IPS DF 4.7 (cell line): ENCODE measurements around the gene TANC1.
"Not testable (repeated sequence)": the region's sequence is repeated elsewhere in the genome, so short reads cannot be mapped to it uniquely, and the experiment has no call there.

Experiments
- DNase-seq: peaks from one replicate; pipeline ENCODE4 v3.0.0-alpha.2; 2013; ENCODE audit warnings: low spot score; ENCODE audit errors: extremely low read depth

The TANC1 gene

DNA sequence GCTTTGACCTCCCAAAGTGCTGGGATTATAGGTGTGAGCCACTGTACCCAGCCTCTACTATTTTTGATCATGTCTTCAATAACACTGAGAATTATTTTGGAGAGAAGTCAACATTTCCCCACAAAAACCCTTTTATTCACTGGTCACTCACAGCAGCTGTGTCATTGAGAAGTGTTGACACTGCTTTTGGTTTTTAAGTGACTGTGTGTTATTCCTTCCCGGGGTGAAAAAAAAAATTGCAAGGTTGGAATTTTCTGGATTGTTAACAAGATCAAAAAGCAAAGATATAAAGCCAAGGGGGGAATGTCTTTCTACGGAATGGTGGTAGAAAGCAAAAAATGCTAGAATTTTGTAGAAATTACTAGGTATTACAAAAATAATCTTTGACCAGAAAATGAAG is 61.5 kb downstream of the TANC1 start:
- no peak for DNase-seq

DNA sequence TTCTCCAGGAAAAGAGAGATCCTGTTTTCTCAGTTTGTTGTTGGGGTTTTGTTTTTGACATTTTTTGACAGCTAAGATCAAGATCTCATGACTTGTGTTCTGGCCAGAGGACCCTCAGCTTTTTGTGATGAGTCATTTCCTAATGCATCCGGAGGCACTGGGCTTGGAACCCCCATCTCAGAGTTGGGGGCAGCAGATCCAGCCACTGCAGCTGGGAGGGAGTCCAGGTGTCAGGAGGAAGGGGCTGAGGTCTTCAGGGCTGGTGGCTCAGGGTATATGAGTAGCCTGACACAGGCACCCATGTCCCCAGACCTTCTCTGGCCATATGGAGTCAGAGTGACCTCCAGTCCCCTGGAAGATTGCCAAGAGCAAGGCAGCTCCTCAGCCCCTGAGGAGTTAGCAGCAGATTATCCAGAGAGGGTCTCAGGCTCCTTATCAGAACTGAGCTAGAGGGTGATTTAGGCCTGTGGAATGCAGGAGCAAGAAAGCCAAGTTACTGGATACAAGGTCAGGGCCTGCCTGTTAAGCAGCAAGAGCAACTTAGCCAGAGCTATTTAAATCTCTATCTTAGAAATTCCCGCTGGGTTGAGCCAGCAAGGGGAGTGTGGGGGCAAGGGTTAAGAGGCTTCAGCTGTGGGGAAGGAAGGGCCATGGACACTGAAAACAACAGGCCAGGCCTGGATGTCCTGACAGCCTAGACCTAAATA is 62.4 kb downstream of the TANC1 start:
- no peak for DNase-seq

DNA sequence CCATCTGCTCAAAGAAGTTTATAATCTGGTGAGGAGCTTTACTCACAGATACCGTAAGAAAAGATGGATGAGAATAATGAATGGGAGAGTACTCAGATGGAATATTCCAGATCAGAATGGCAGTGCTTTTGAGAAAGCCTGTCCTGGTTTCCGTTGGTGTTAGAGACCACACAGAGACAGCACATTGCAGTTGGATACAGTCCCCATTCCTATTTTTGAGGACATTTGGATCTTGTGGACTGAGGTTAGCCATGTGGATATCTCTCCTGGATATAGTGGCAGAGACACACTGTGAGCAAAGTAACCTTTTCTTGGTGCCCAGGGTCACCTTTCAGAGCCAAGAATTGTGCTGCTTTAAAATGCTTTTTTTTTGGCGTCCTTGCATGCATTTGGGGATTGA is 63.7 kb downstream of the TANC1 start:
- no peak for DNase-seq

DNA sequence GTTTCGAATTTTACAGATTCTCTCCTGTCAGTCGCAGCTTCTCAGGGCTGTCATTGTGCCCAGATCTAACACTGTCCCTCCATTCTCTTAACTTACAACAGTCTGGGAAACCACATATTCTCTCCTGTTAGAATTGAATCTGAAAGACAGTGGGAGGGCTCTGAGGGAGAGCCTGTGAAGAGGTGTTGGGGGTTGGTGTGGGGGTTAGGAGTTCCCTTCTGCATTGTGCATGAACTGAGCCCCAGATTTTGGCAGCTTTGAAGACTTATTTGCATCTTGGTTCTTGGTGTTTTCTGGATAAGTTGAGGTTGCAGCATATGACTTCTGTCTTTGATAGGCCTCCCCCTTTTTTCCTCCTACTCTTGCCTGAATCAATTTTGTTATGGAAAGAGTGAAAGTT is 64.1 kb downstream of the TANC1 start:
- no peak for DNase-seq

DNA sequence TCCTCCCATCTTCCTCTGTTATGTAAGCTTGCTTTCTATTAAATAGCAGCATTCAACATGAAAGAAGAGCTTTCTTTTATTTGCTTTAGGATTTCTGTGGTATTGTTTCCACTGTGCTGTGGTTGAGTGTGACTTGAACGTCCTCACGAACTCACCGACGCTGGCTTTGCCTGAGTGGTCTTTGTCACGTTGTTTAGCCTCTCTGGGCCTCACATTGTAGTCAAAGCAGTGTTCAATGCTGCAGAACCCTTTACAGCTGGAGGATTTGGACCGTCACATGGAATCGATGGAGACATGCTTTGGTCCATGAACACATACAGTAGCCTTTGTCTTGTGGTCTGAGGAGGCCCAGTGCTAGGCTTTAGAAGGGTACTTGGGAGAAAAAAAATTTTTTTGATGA is 66.3 kb downstream of the TANC1 start:
- no peak for DNase-seq

DNA sequence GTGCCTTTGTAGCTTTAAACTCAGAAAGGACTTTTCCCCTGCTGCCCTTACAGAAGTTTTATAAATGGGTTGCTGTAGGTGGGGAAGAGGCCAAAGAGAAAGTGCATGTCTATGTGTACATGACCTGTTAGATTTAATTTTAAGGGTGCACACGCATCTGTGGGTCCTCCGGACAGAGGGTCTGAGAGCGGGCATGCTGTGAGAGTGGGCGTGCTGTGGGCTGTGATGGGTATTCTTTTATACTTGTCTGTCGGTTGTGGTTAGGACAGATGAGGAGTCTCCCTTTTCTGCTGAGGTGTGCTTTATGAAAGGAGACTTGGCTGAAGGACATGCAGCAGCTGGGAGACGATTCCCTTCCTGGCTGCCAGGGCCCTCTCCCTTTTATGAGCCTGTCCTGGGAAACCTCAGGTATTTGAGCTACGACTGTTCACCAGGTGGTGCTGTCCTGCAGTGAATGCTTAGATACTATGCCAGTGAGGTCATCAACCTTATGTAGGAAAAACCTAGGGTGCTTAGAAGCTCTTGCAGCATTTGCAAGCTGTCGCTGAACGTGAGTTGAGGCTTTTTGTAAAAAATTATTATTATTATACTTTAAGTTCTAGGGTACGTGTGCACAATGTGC is 67.5 kb downstream of the TANC1 start:
- DNase-seq = peak; percentile 68

DNA sequence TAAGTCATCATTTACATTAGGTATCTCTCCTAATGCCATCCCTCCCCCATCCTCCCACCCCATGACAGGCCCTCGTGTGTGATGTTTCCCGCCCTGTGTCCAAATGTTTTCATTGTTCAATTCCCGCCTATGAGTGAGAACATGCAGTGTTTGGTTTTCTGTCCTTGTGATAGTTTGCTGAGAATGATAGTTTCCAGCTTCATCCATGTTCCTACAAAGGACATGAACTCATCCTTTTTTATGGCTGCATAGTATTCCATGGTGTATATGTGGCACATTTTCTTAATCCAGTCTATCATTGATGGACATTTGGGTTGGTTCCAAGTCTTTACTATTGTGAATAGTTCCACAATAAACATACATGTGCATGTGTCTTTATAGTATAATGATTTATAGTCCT is 68.0 kb downstream of the TANC1 start:
- not testable (repeated sequence) for DNase-seq

DNA sequence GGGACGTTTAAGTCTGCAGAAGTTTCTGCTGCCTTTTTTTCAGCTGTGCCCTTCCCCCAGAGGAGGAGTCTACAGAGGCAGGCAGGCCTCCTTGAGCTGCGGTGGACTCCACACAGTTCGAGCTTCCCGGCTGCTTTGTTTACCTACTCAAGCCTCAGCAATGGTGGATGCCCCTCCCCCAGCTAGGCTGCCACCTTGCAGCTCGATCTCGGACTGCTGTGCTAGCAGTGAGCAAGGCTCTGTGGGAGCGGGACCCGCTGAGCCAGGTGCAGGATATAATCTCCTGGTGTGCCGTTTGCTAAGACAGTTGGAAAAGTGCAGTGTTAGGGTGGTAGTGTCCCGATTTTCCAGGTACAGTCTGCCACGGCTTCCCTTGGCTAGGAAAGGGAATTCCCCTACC is 72.9 kb downstream of the TANC1 start:
- not testable (repeated sequence) for DNase-seq

DNA sequence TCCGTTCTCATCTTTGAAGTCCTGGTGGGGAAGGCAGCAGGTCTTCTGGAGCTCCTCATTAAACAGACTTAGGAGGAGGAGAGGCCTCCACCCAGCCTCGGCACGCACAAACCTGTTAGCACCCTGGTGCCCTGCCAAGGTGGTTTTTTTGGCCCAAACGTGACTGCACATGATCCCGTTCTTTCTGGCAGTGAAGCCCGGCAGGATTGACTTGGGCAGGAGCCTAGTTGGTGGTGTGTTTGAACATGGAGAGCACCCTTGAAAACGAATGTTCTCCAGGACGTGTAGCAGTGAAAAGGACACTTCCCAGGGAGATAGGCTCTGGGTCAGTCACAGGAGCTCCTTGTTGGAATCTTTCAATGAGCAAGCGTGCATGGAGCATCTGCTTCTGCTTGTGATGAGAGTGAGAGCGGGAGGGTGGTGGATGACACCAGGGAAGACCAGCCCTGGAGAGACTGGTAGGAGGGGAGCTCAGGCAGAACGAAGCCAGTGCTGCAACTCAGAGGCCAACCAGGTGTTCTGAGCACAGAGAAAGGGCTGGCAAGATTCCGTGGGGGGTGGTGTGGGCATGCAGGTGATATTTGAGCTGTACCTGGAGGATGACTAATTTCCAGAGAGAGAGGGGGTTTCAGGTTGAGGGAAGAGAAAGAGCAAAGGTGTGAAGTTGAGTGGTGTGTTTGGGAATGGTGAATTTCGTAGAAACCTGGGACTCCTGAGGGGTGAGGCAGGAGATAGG is 73.8 kb downstream of the TANC1 start:
- DNase-seq = no peak

DNA sequence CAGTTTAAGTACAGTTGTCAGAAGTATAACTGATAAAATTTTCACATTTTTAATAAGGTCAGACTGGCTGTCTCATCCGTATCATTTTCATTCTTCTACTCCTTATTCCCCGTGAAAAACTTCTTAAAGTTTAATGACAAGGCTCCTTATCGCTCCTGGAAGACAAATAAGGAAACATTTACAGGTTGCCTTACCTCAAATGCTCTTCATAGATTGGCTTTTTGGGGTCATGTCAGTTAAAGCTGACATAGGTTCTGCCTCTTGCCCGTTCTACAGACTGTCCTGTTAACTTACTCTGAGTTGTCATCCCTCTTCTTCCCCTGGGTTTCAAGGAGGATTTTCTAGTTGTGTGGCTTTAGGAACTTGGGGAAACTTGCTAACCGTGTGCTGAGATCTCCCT is 75.3 kb downstream of the TANC1 start:
- DNase-seq = no peak

DNA sequence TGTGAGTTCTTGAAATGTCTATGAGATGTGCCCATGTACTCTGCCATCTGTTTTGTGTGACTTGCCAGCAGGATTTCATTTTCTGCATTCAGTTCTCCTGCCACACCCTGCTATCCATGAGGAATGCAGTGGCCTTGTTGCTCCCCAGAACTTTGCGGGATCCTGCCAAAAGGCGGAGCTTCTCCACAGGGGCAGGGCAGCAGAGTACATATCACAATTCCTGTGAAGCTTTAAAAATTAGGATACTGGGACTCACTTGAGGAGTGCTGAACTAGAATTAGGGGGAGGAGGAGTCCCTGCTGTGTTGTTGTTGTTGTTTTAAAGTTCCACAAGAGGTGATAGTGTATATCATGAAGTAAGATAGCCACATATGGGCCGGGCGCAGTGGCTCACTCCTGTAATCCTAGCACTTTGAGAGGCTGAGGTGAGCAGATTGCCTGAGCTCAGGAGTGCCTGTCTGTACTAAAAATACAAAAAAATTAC is 76.4 kb downstream of the TANC1 start:
- DNase-seq = no peak

DNA sequence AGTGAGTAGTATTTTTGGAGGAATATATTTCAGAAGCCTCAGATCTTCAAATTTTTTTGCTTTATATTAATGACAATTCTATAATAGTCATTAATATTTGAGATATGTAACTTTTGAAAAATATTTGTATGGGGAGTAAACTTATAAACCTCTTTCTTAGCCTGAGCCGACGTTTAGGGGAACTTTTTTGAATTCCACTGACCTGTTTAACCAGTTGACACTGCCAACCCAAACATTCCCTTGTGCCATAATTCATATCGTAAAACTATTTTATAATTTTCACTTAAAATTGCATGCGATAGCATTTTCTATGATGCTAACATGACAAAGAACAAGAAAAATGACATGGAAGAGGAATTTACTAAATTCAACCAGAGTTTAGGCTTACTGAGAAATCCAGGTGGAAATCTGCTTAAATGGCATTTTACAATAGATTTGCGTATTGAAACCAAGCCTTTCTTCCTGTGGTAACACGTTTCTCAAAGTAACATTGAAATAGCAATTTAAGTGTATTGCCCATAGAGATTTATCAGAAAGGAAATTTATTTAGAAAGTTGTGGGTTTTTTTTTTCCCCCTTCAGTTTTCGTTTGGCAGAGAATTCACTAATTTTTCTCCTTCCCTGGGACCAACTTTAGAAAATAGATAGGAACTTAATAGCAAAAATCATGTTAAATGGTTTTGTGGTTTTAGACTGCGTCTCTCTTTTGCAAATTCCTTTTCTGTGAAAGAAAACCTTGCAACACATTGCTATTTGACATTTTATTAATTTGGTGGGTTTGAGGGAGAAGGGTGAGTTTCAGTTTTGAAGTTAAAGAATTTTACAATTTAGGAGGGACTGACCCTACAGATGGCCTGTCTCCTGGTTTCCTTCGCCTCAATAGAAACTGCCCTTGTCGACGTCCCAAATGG is 77.4 kb downstream of the TANC1 start:
- DNase-seq = no peak

DNA sequence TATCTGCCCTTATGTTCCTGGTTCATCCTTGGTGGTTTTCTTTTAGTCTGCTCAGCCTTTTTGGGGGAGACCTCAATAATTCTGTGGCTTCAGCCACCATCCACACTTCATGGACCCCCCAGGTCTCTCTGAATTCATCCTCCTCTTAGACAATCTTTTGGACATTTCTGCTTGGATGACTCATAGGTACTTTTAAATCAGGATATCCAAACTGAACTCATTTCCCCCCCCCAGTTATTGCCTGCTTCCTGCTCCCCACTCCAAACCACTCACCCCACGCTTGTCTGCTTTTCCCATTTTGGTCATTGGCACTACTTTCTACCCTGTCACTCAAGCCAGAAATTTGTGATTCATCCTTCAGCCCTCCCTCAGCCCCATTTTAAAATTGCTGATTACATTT is 78.5 kb downstream of the TANC1 start:
- DNase-seq = no peak

DNA sequence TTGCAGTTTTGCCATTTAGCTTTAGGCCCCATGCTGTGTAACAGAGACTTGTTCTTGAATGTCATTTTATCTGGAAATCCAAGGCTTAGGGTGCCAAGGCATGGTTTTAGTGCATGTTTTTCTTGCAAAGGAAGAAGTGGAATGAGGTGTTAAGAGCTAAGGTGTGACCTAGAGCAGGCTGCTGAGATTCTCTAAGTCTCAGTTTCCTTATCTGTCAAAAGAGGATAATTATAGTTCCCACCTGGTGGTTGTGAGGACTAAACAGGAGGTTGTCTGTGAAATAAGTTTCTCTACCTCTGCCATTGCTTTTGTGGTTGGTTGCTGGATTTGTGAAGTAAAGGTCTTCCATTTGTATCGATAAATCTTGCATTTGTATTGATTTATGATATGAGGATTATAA is 82.0 kb downstream of the TANC1 start:
- no peak for DNase-seq

DNA sequence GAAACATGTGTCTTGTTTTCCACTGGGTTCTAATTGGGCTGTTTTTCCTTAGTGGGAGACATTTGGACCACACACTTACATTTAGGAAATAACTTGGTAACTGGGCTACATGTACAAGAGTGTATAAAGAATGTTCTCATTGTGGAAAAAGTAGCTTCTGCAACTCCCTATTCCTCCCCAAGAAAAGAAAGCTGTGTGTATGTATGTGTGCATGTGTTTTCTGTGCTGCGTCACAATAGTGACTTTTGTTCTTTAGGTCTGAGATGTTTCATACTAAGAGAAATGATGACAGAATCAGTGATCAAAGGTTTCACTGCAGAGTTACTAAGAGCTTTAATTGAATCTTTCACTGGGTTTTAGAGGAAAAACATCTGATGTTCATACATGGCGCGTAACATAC is 82.7 kb downstream of the TANC1 start:
- no peak for DNase-seq

DNA sequence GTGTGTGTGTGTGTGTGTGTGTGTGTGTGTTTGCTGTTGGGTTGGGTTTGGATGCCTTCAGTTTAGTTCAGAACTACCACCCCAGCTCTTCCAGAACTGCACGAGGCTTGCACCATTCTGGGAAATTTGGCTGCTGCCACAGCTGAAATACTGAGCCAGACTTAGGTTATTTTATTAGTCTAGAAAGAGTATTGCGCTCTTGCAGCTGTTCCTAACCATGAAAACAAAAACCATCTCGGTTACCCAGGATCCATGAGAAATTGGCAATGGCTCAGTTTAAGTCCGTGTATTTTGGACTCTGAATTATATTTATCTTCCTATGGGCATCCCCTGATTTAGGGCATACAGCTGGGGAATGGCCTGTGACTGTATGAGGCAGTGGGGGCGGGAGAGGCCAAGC is 83.2 kb downstream of the TANC1 start:
- no peak for DNase-seq

DNA sequence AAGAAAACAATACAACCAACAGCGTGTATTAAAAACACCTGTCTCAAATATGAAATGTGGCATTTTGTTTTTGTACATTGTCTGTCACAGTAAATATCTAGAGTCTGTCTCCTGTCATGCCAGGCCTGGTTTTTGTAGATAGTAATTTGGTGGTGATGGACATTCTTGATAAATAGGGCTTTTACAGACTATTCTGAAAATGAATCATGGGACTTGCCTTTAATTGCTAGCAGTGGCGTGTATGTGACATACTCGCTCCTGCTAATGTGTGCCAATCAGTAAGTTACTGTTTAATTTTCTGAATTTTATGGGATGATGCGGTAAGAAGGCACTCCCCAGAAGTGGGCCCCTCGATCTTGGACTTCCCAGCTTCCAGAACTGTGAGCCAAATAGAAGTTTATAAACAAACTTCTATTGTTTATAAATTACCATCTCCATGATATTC is 83.7 kb downstream of the TANC1 start:
- DNase-seq = no peak

DNA sequence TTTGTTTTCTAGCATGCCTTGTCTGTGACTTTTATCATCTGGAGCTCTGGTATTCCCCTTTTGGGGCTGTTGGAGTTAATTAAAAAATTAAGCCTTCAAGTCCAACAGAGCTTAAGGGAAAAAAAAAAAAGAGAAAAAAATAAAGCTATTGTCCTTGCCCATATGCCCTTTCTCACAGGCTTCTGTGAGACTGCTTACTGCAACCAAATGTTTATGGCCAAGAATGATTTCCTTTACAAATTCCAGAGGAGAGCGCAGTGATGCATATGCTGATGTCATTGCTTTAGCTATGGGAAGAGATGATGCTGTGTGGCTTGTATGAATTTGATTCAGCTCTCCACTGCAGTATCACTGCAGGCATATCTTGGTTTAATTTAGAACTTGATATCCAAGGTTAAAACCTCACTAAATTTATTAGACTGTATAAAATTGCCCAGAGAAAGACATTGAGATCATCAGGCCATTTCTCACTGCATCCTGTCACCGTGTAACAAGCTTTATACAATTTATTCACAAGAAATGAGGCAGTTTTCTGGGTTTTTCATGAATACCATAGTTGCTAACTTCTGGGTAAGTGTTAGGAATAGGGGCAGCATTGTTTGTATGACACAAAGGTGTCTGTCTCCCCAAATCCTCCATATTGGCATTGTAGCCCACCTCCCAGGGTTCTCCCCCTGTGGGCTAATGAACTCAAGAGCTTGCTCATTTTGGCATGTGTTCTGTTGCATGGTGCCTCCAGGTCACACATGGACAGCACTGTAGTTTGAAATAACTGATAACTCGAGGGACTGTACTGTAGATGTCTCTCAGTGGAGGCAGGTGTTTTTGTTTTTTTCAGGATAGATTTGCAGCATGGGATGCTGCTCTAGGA is 85.0 kb downstream of the TANC1 start:
- DNase-seq = no peak

DNA sequence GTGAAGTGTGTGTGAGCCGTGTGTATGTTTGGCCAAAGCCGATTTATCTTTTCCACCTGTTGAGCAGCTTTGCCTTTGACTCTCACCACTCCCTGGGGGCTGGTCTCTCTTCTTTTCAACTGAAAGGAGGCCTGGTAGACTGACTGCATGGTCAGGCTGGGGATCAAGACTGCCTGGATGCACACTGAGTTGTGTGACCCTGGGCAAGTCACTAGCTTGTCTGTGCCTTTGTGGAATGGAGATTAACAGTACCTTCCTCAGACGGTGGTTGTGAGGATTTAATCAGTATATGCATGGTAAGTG is 85.5 kb downstream of the TANC1 start:
- no peak for DNase-seq

DNA sequence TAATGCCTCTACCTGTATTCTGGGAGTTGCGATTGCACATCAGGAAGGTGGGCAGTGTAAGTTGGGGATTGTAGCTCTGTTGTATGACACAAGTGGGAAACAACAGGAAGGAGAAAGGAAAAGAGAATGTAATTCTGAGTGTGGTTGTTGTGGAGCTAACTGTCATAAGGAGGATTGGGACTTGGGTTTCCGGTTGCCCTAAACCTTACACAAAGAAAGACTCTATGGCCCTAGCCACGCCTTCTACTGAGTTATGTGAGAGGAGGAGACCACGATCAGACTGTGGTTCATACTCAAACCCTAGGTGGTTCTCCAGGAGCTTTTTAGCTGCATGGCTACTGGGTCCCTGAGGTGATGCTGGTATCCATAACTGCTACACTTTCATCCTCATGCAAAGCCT is 86.5 kb downstream of the TANC1 start:
- no peak for DNase-seq

DNA sequence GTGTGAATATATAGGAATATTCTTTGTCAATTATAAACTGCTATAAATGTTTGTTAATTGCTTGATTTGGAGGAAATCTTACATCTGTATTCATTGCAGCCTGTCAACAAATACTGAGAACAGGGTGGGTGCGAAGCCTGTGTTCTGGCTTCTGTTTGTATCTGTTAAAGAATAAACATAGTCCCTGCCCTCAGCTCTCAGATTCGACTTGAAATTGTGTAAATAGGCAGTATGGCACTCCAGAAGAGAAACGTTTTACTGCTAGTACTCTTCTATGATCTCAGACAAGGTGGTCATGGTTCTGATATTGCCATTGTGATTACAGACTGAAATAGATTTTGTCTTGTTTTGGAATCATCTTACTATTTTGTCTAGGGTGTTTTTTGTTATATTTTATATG is 92.1 kb downstream of the TANC1 start:
- no peak for DNase-seq
